ENCODE measurements around the gene OMG. TPM values are rescaled to one million over a fixed set of nuclear protein-coding genes. Genes with fewer than 3 reads are reported as not detected.
A peak's percentile ranks its signal among the peaks of the same experiment; 100 is the strongest.

The OMG gene
- total and polyA plus RNA-seq, 4 donors, result 29.9 to 89.9 (median 68.5) TPM

- Histone ChIP-seq H3K4me1 (ENCODE audit: control insufficient read depth, insufficient read depth, low read length) (no peaks in the 10 kb centered on the region), H3K4me3 (ENCODE audit: low read depth, low read length) (no peak overlapping the region), H3K27me3 (ENCODE audit: control insufficient read depth, insufficient read depth, low read length) (no peaks in the 10 kb centered on the region), H3K9me3 (ENCODE audit: control insufficient read depth, insufficient read depth, low read length) (no peaks in the 10 kb centered on the region), H3K27ac (ENCODE audit: low read depth, low read length) (no peak overlapping the region), H3K36me3 (ENCODE audit: control insufficient read depth, insufficient read depth, low read length) (no peaks in the 10 kb centered on the region)
- WGBS (ENCODE audit: insufficient coverage), result no CpG with 5 or more reads among the region's 1 CpG
- DNase-seq (ENCODE audit: low read depth in 4 of 6, low spot score in 6 of 6), result no peak
Measured at GRCh38 chr17:31252741-31253140, 44.3 kb downstream of the OMG start.

GRCh38 chr17:31251970-31252328 lies 45.1 kb downstream of the OMG start:
- Histone ChIP-seq H3K36me3 (ENCODE audit: control insufficient read depth, insufficient read depth, low read length) (peaks cover 2% of the 10 kb centered on the region), H3K27me3 (ENCODE audit: control insufficient read depth, insufficient read depth, low read length) (no peaks in the 10 kb centered on the region), H3K4me3 (ENCODE audit: low read depth, low read length) (no peak overlapping the region), H3K9me3 (ENCODE audit: control insufficient read depth, insufficient read depth, low read length) (no peaks in the 10 kb centered on the region), H3K27ac (ENCODE audit: low read depth, low read length) (no peak overlapping the region), H3K4me1 (ENCODE audit: control insufficient read depth, insufficient read depth, low read length) (no peaks in the 10 kb centered on the region)
- DNase-seq (ENCODE audit: low read depth in 4 of 6, low spot score in 6 of 6), result no peak

GRCh38 chr17:31251105-31251969 lies 45.7 kb downstream of the OMG start:
- DNase-seq (ENCODE audit: low read depth in 4 of 6, low spot score in 6 of 6), result no peak
- no CpG with 5 or more reads among the region's 1 CpG for WGBS (ENCODE audit: insufficient coverage)
- Histone ChIP-seq H3K9me3 (ENCODE audit: control insufficient read depth, insufficient read depth, low read length) (no peaks in the 10 kb centered on the region), H3K4me1 (ENCODE audit: control insufficient read depth, insufficient read depth, low read length) (no peaks in the 10 kb centered on the region), H3K27ac (ENCODE audit: low read depth, low read length) (no peak overlapping the region), H3K27me3 (ENCODE audit: control insufficient read depth, insufficient read depth, low read length) (no peaks in the 10 kb centered on the region), H3K4me3 (ENCODE audit: low read depth, low read length) (no peak overlapping the region), H3K36me3 (ENCODE audit: control insufficient read depth, insufficient read depth, low read length) (peaks cover 6% of the 10 kb centered on the region)

- Histone ChIP-seq H3K36me3 (ENCODE audit: control insufficient read depth, insufficient read depth, low read length) (peaks cover 6% of the 10 kb centered on the region), H3K4me3 (ENCODE audit: low read depth, low read length) (no peak overlapping the region), H3K27ac (ENCODE audit: low read depth, low read length) (no peak overlapping the region), H3K9me3 (ENCODE audit: control insufficient read depth, insufficient read depth, low read length) (no peaks in the 10 kb centered on the region), H3K27me3 (ENCODE audit: control insufficient read depth, insufficient read depth, low read length) (no peaks in the 10 kb centered on the region), H3K4me1 (ENCODE audit: control insufficient read depth, insufficient read depth, low read length) (no peaks in the 10 kb centered on the region)
- no CpG with 5 or more reads among the region's 1 CpG for WGBS (ENCODE audit: insufficient coverage)
- DNase-seq (ENCODE audit: low read depth in 4 of 6, low spot score in 6 of 6), result no peak
Measured at GRCh38 chr17:31250229-31250628, 46.8 kb downstream of the OMG start.

GRCh38 chr17:31249835-31250141 lies 47.3 kb downstream of the OMG start:
- peaks cover 6% of the 10 kb centered on the region for H3K36me3 ChIP-seq (ENCODE audit: control insufficient read depth, insufficient read depth, low read length)
- H3K4me1 ChIP-seq (ENCODE audit: control insufficient read depth, insufficient read depth, low read length), result no peaks in the 10 kb centered on the region
- DNase-seq (ENCODE audit: low read depth in 4 of 6, low spot score in 6 of 6), result peak in 2 of 6 donors; percentile 48 to 63
- WGBS (ENCODE audit: insufficient coverage), result no CpG with 5 or more reads among the region's 4 CpGs
- no peak overlapping the region for H3K27ac ChIP-seq (ENCODE audit: low read depth, low read length)
- no peaks in the 10 kb centered on the region for H3K27me3 ChIP-seq (ENCODE audit: control insufficient read depth, insufficient read depth, low read length)
- no peak overlapping the region for H3K4me3 ChIP-seq (ENCODE audit: low read depth, low read length)
- no peaks in the 10 kb centered on the region for H3K9me3 ChIP-seq (ENCODE audit: control insufficient read depth, insufficient read depth, low read length)

GRCh38 chr17:31248986-31249834 lies 47.8 kb downstream of the OMG start:
- Histone ChIP-seq H3K36me3 (ENCODE audit: control insufficient read depth, insufficient read depth, low read length) (peaks cover 12% of the 10 kb centered on the region), H3K4me3 (ENCODE audit: low read depth, low read length) (no peak overlapping the region), H3K4me1 (ENCODE audit: control insufficient read depth, insufficient read depth, low read length) (no peaks in the 10 kb centered on the region), H3K9me3 (ENCODE audit: control insufficient read depth, insufficient read depth, low read length) (no peaks in the 10 kb centered on the region), H3K27ac (ENCODE audit: low read depth, low read length) (no peak overlapping the region), H3K27me3 (ENCODE audit: control insufficient read depth, insufficient read depth, low read length) (no peaks in the 10 kb centered on the region)
- WGBS (ENCODE audit: insufficient coverage), result 80% methylated on average over 1 of the region's 5 CpGs
- DNase-seq (ENCODE audit: low read depth in 4 of 6, low spot score in 6 of 6), result no peak

Other genes with a start within 250 kb of the OMG start
- 100 to 1,000 TPM in 1 of 2 donors, 10 to 100 TPM in 1; 53.8 to 140 TPM for gene NF1, start 202.3 kb downstream of the OMG start, total RNA-seq
- 10 to 100 TPM; 41.1 to 56.1 TPM for gene NF1, start 202.3 kb downstream of the OMG start, polyA plus RNA-seq (ENCODE audit: insufficient read length in 2 of 2)
- gene EVI2B, start 16.8 kb upstream of the OMG start, total RNA-seq, result 1 to 10 TPM; 2.0 to 6.3 TPM
- gene EVI2B, start 16.8 kb upstream of the OMG start, polyA plus RNA-seq (ENCODE audit: insufficient read length in 2 of 2), result 1 to 10 TPM; 4.5 to 8.1 TPM
- gene EVI2A, start 24.4 kb upstream of the OMG start, total RNA-seq, result 10 to 100 TPM; 20.4 to 58.7 TPM
- gene EVI2A, start 24.4 kb upstream of the OMG start, polyA plus RNA-seq (ENCODE audit: insufficient read length in 2 of 2), result 10 to 100 TPM; 28.0 to 41.1 TPM
- gene RAB11FIP4, start 94.4 kb upstream of the OMG start, total RNA-seq, result 10 to 100 TPM; 15.3 to 35.1 TPM
- gene RAB11FIP4, start 94.4 kb upstream of the OMG start, polyA plus RNA-seq (ENCODE audit: insufficient read length in 2 of 2), result 10 to 100 TPM; 45.1 to 50.5 TPM

All from spinal cord (tissue), 10 donors.